H1 (cell line): ENCODE data around the gene CBX2. TPM values are rescaled to one million over a fixed set of nuclear protein-coding genes. Genes with fewer than 3 reads are reported as not detected.

Experiments
- CTCF ChIA-PET: fragments of 300-600 bp; sonication (Branson Sonifier 250); formaldehyde crosslinking; loops from one replicate; lab custom pipeline; 2021; ENCODE audit not compliant: partially characterized antibody; lab: Charles Lee
- POLR2A ChIA-PET: fragments of 300-600 bp; sonication (Branson Sonifier 250); formaldehyde crosslinking; loops from one replicate; lab custom pipeline; 2021; ENCODE audit warnings: inconsistent platforms; ENCODE audit not compliant: partially characterized antibody; lab: Charles Lee
- DNase-seq, 2 experiments: peaks; one replicate each; pipeline versions ENCODE4 v3.0.0 to v3.0.0-alpha.2; 2010 to 2022; ENCODE audit warnings: low spot score in 2 of 2, low read depth in 1 of 2, mixed read lengths in 1 of 2
- FAIRE-seq: peaks from 2 replicates; lab custom pipeline; 2011; peaks lifted over from hg19 to GRCh38; lab: Jason Lieb, UNC
- H2AFZ ChIP-seq: 2 replicates; pipeline ENCODE4 v1.8.1; 2012; ENCODE audit warnings: low read length, inconsistent platforms
- H2AK5ac ChIP-seq: 2 replicates; pipeline ENCODE4 v1.6.1; 2013; ENCODE audit warnings: low read depth, low read length
- H2BK120ac ChIP-seq: replicated peaks from 2 replicates; pipeline ENCODE3; 2013; ENCODE audit warnings: low read depth, low read length, inconsistent platforms
- H2BK12ac ChIP-seq: 2 replicates; pipeline ENCODE4 v1.6.1; 2013; ENCODE audit warnings: low read depth, low read length
- H2BK15ac ChIP-seq: 2 replicates; pipeline ENCODE4 v1.6.1; 2013; ENCODE audit warnings: low read length
- H2BK20ac ChIP-seq: 2 replicates; pipeline ENCODE4 v1.6.1; 2013; ENCODE audit warnings: low read length
- H2BK5ac ChIP-seq: 2 replicates; pipeline ENCODE4 v1.6.1; 2013; ENCODE audit warnings: low read depth, low read length
- H3K14ac ChIP-seq: 2 replicates; pipeline ENCODE4 v1.6.1; 2013; ENCODE audit warnings: inconsistent platforms; ENCODE audit not compliant: insufficient read length
- H3K18ac ChIP-seq: 2 replicates; pipeline ENCODE4 v1.6.1; 2013; ENCODE audit warnings: low read length; ENCODE audit errors: extremely low read depth
- H3K23ac ChIP-seq: 2 replicates; pipeline ENCODE4 v1.6.1; 2013; ENCODE audit warnings: inconsistent platforms; ENCODE audit not compliant: insufficient read length
- H3K23me2 ChIP-seq: 2 replicates; pipeline ENCODE4 v1.6.1; 2013; ENCODE audit warnings: low read depth, low read length
- H3K27ac ChIP-seq: 2 replicates; pipeline ENCODE4 v1.6.1; 2011; ENCODE audit warnings: low read depth, low read length, inconsistent platforms
- H3K27me3 ChIP-seq, 4 experiments: replicated peaks in 1 of 4; 1 replicate in 1 of 4; 2 replicates in 3 of 4; pipeline versions ENCODE4 v1.6.1 to v1.8.1; 2011 to 2013; ENCODE audit warnings: low read length in 3 of 4, mild to moderate bottlenecking in 3 of 4, inconsistent platforms in 2 of 4, mixed read lengths in 2 of 4, moderate library complexity in 1 of 4; ENCODE audit not compliant: control insufficient read depth in 3 of 4, insufficient read depth in 3 of 4; ENCODE audit errors: extremely low read depth in 1 of 4
- H3K36me3 ChIP-seq, 4 experiments: 2 replicates each; pipeline versions ENCODE4 v1.6.1 to v1.8.1; 2011 to 2013; ENCODE audit warnings: mild to moderate bottlenecking in 4 of 4, low read length in 3 of 4, moderate library complexity in 2 of 4, control low read depth in 1 of 4, inconsistent platforms in 1 of 4; ENCODE audit not compliant: insufficient read depth in 4 of 4, control insufficient read depth in 2 of 4
- H3K4ac ChIP-seq: replicated peaks from 2 replicates; pipeline ENCODE3; 2013; ENCODE audit warnings: low read length, low read depth, mixed read lengths, inconsistent platforms; ENCODE audit not compliant: insufficient read length
- H3K4me1 ChIP-seq, 4 experiments: replicated peaks in 1 of 4; 1 replicate in 1 of 4; 2 replicates in 3 of 4; pipeline versions ENCODE4 v1.6.1 to v1.8.1; 2011 to 2013; ENCODE audit warnings: low read length in 3 of 4, inconsistent platforms in 2 of 4, mixed read lengths in 1 of 4; ENCODE audit not compliant: insufficient read depth in 4 of 4, control insufficient read depth in 3 of 4
- H3K4me2 ChIP-seq, 2 experiments: 2 replicates each; pipeline versions ENCODE4 v1.6.1 to v1.8.1; 2011 to 2013; ENCODE audit warnings: low read depth in 2 of 2, low read length in 2 of 2, control low read depth in 1 of 2, inconsistent platforms in 1 of 2, mild to moderate bottlenecking in 1 of 2; ENCODE audit not compliant: insufficient read depth in 1 of 2
- H3K4me3 ChIP-seq, 4 experiments: fragments of 200-600, 300-600 bp in 1 of 4; sonication (generic), shearing (Covaris generic), sonication (Bioruptor Twin) in 1 of 4; 2 replicates each; pipeline versions ENCODE4 v1.5.1 to v1.8.1; 2011 to 2016; ENCODE audit warnings: low read length in 4 of 4, low read depth in 3 of 4, control low read depth in 2 of 4, inconsistent platforms in 2 of 4, mild to moderate bottlenecking in 2 of 4, mixed read lengths in 1 of 4, moderate library complexity in 1 of 4; ENCODE audit not compliant: insufficient read depth in 2 of 4; ENCODE audit errors: extremely low read depth in 1 of 4
- H3K56ac ChIP-seq: replicated peaks from 2 replicates; pipeline ENCODE3; 2013; ENCODE audit warnings: low read depth, mild to moderate bottlenecking, mixed read lengths, low read length, inconsistent platforms; ENCODE audit not compliant: insufficient read length
- H3K79me1 ChIP-seq: 2 replicates; pipeline ENCODE4 v1.6.1; 2013; ENCODE audit warnings: low read depth, low read length, control low read depth
- H3K79me2 ChIP-seq, 2 experiments: 2 replicates each; pipeline versions ENCODE4 v1.6.1 to v1.8.1; 2012 to 2013; ENCODE audit warnings: low read length in 2 of 2, mild to moderate bottlenecking in 2 of 2, inconsistent platforms in 1 of 2; ENCODE audit not compliant: insufficient read depth in 2 of 2, control insufficient read depth in 1 of 2
- H3K9ac ChIP-seq, 4 experiments: replicated peaks in 1 of 4; 1 replicate in 1 of 4; 2 replicates in 3 of 4; pipeline versions ENCODE4 v1.6.1 to v1.8.1; 2011 to 2013; ENCODE audit warnings: low read depth in 3 of 4, low read length in 3 of 4, control low read depth in 2 of 4, mild to moderate bottlenecking in 2 of 4, moderate library complexity in 2 of 4, inconsistent platforms in 1 of 4; ENCODE audit errors: extremely low read depth in 1 of 4
- H3K9me3 ChIP-seq, 2 experiments: 2 replicates each; pipeline versions ENCODE4 v1.6.1 to v1.8.1; 2012 to 2013; ENCODE audit warnings: mild to moderate bottlenecking in 2 of 2, moderate library complexity in 2 of 2, control low read depth in 1 of 2, inconsistent platforms in 1 of 2, low read depth in 1 of 2, low read length in 1 of 2, mixed read lengths in 1 of 2; ENCODE audit not compliant: insufficient read depth in 2 of 2
- H4K20me1 ChIP-seq, 2 experiments: replicated peaks in 1 of 2; 2 replicates each; pipeline versions ENCODE3 to v1.8.1; 2011 to 2013; ENCODE audit warnings: inconsistent platforms in 2 of 2, low read length in 2 of 2, mild to moderate bottlenecking in 1 of 2; ENCODE audit not compliant: insufficient read depth in 2 of 2, control insufficient read depth in 1 of 2
- H4K5ac ChIP-seq: 2 replicates; pipeline ENCODE4 v1.6.1; 2013; ENCODE audit warnings: low read length, low read depth, mixed read lengths, inconsistent platforms; ENCODE audit not compliant: insufficient read length
- H4K8ac ChIP-seq: 2 replicates; pipeline ENCODE4 v1.8.0; 2013; ENCODE audit warnings: mild to moderate bottlenecking, moderate library complexity, low read length, inconsistent platforms; ENCODE audit not compliant: insufficient read depth; ENCODE audit errors: extremely low read depth
- H4K91ac ChIP-seq: replicated peaks from 2 replicates; pipeline ENCODE3; 2013; ENCODE audit warnings: low read length, mixed read lengths, inconsistent platforms; ENCODE audit not compliant: insufficient read length
- CEBPB ChIP-seq: IDR thresholded peaks from 2 replicates; pipeline ENCODE4 v1.6.1; 2012; ENCODE audit warnings: low read depth, low read length
- FOSL1 ChIP-seq: IDR thresholded peaks from 2 replicates; pipeline ENCODE4 v1.6.1; 2011; ENCODE audit warnings: mild to moderate bottlenecking, low read depth, low read length, moderate library complexity; ENCODE audit not compliant: insufficient read depth
- GABPA ChIP-seq: IDR thresholded peaks from 2 replicates; pipeline ENCODE4 v1.6.1; 2011; ENCODE audit warnings: mild to moderate bottlenecking, low read length, moderate library complexity, borderline replicate concordance; ENCODE audit not compliant: insufficient read depth
- KDM1A ChIP-seq: fragments of 200-600, 300-600 bp; sonication (generic); IDR thresholded peaks from 2 replicates; pipeline ENCODE4 v1.7.1; 2016; ENCODE audit warnings: mild to moderate bottlenecking, low read length, borderline replicate concordance
- POU5F1 ChIP-seq: IDR thresholded peaks from 2 replicates; pipeline ENCODE4 v1.6.1; 2011; ENCODE audit warnings: low read depth, mild to moderate bottlenecking, low read length, moderate library complexity
- SIN3A ChIP-seq, 2 experiments: IDR thresholded peaks in 1 of 2; conservative IDR thresholded peaks in 1 of 2; 2 replicates each; pipeline ENCODE4 v1.6.1; 2011 to 2012; ENCODE audit warnings: low read length in 2 of 2, improper control_type of control experiment in 1 of 2, low read depth in 1 of 2, mild to moderate bottlenecking in 1 of 2
- SP1 ChIP-seq: IDR thresholded peaks from 2 replicates; pipeline ENCODE4 v1.6.1; 2011; ENCODE audit warnings: low read depth, low read length
- TEAD4 ChIP-seq: IDR thresholded peaks from 2 replicates; pipeline ENCODE4 v1.6.1; 2012; ENCODE audit warnings: low read depth, low read length, inconsistent platforms, mixed read lengths
- WGBS, 2 experiments: shearing (Covaris generic) in 1 of 2; methylation state at CpG; one replicate each; pipeline versions ENCODE4 v1.1.6 to v1.1.7; 2013 to 2015; ENCODE audit warnings: low lambda C conversion rate in 2 of 2, mixed read lengths in 2 of 2, inconsistent platforms in 1 of 2, low coverage in 1 of 2, missing lambda C conversion rate in 1 of 2; ENCODE audit not compliant: insufficient replicate concordance in 2 of 2, insufficient coverage in 1 of 2, insufficient read length in 1 of 2; ENCODE audit errors: extremely low coverage in 1 of 2, missing lambda C conversion rate in 1 of 2; 5-methylcytosine and 5-hydroxymethylcytosine counted together
- polyA plus RNA-seq, 7 experiments: library from polyadenylated mRNA; depleted of rRNA in 3 of 7; stranded (reverse) in 5 of 7; unstranded in 2 of 7; fragments of >200 nt in 5 of 7; fragments of 200-250 nt in 2 of 7; gene quantifications; 1 replicate in 5 of 7; 2 replicates in 1 of 7; 4 replicates in 1 of 7; pipeline versions ENCODE4 v1.2.1 to v1.2.3, GENCODE V29; 2011 to 2013; ENCODE audit warnings: missing spikeins in 2 of 7, mixed read lengths in 2 of 7
- total RNA-seq: library from RNA; stranded (reverse); fragmentation: NEBNext Ultra II Directional; extraction: Animal tissue kit (Norgen Biotek cat#: 25700); gene quantifications from 2 replicates; pipeline ENCODE4 v1.2.1, GENCODE V29; 2021

CBX2 gene
- total and polyA plus RNA-seq, 2 of the 8 experiments (the other 6 are each of a cell fraction or from before 2014, with no cell fraction given) = 64.3 to 83.9 TPM

GRCh38 chr17:79761894-79762589 lies 15.9 kb upstream of the CBX2 start:
- no peak overlapping the region for H3K4ac ChIP-seq
- H2BK12ac ChIP-seq = no peak overlapping the region
- no peak for FAIRE-seq
- H3K23me2 ChIP-seq = no peaks in the 10 kb centered on the region
- POLR2A ChIA-PET = interaction anchor here (1.1 kb wide), 1 partner anchor 16 kb away, joined by 3 read pairs; the partner anchor contains the start of gene CBX2
- H3K18ac ChIP-seq = no peak overlapping the region
- no peaks in the 10 kb centered on the region for H3K79me1 ChIP-seq
- CTCF ChIA-PET = interaction anchor here (0.8 to 1.9 kb wide), 4 partner anchors 10 to 208 kb away, joined by 3 to 7 read pairs (median 6); no protein-coding TSS in a partner anchor
- H2AK5ac ChIP-seq = no peak overlapping the region
- H3K9me3 ChIP-seq = no peaks in the 10 kb centered on the region
- H4K8ac ChIP-seq = no peak overlapping the region
- H3K4me1 ChIP-seq = no peaks in the 10 kb centered on the region
- no peak overlapping the region for H2BK15ac ChIP-seq
- no peak overlapping the region for H4K5ac ChIP-seq
- no peak overlapping the region for H2AFZ ChIP-seq
- no peak overlapping the region for H3K4me3 ChIP-seq
- no peak for DNase-seq
- H3K36me3 ChIP-seq = no peaks in the 10 kb centered on the region
- H2BK120ac ChIP-seq = no peak overlapping the region
- no peaks in the 10 kb centered on the region; a peak in 1 of 7 replicates for H3K27me3 ChIP-seq
- no peak overlapping the region for H3K4me2 ChIP-seq
- no peak overlapping the region for H3K14ac ChIP-seq
- no peak overlapping the region for H3K23ac ChIP-seq
- WGBS, 2 experiments = 91% methylated on average over 19 of the region's 19 CpGs; no CpG with 5 or more reads in 1 of the 2 experiments
- no peak overlapping the region for H3K56ac ChIP-seq
- no peak overlapping the region for H4K91ac ChIP-seq
- H3K27ac ChIP-seq = no peak overlapping the region
- H3K79me2 ChIP-seq = no peaks in the 10 kb centered on the region
- no peak for TF ChIP-seq GABPA
- TF ChIP-seq CEBPB = no peak
- TF ChIP-seq SIN3A (conservative IDR thresholded peaks at IDR 0.05 in 1 of 2, IDR thresholded peaks at IDR 0.05 in 1 of 2; ENCODE audit: low read depth in 1 of 2, low read length in 2 of 2) = no peak
- TF ChIP-seq SP1 = no peak
- TF ChIP-seq POU5F1 = no peak
- TF ChIP-seq KDM1A = no peak
- TF ChIP-seq TEAD4 = no peak
- no peak for TF ChIP-seq FOSL1
- no peak overlapping the region for H2BK5ac ChIP-seq
- no peak overlapping the region for H2BK20ac ChIP-seq
- no peak overlapping the region for H3K9ac ChIP-seq
- no peaks in the 10 kb centered on the region for H4K20me1 ChIP-seq
